C4-2B (cell line): ENCODE measurements around the gene SHISAL1.

Source experiments
- H3K27ac ChIP-seq: fragments of 450-650 bp; 2 replicates; pipeline ENCODE4 v1.5.1; 2017
- CTCF ChIP-seq: fragments of 450-650 bp; conservative IDR thresholded peaks from 2 replicates; pipeline ENCODE4 v1.5.1; 2017; ENCODE audit warnings: mild to moderate bottlenecking
- ZFX ChIP-seq: fragments of 450-650 bp; IDR thresholded peaks from 2 replicates; pipeline ENCODE4 v1.6.1; 2017

The SHISAL1 gene

GRCh38 chr22:44349594-44349993 lies 36.8 kb upstream of the SHISAL1 start:
- no peak for TF ChIP-seq ZFX
- TF ChIP-seq CTCF, result no peak
- no peak overlapping the region for H3K27ac ChIP-seq

GRCh38 chr22:44348971-44349560 lies 36.3 kb upstream of the SHISAL1 start:
- no peak overlapping the region for H3K27ac ChIP-seq
- no peak for TF ChIP-seq ZFX
- no peak for TF ChIP-seq CTCF

- no peak overlapping the region for H3K27ac ChIP-seq
- TF ChIP-seq ZFX (no peak), CTCF (no peak)
These were observed 34.8 kb upstream of the SHISAL1 start for GRCh38 chr22:44347549-44347948.

- TF ChIP-seq CTCF (no peak), ZFX (no peak)
- H3K27ac ChIP-seq, result no peak overlapping the region
These were observed 34.3 kb upstream of the SHISAL1 start for GRCh38 chr22:44347080-44347479.

DNA sequence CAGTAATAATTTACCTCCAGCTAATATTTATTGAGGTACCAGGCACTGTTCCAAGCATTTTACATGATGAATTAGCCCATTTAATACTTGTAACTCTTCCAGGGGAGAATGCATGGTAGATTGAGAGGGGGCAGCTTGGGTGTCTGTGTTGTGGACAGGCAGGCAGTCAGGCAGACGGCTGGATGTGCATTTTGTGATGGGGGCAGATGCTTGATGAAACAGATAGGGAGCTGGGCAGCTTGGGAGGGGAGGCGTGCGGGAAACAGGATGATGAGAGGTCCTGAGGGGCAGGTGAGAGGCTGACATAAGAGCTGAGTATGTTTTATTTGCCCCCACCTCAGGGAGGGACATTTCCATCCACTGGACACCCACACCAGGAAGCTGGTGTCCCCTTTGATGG lies 33.1 kb upstream of the SHISAL1 start:
- no peak for TF ChIP-seq ZFX
- TF ChIP-seq CTCF, result no peak
- H3K27ac ChIP-seq, result no peak overlapping the region

DNA sequence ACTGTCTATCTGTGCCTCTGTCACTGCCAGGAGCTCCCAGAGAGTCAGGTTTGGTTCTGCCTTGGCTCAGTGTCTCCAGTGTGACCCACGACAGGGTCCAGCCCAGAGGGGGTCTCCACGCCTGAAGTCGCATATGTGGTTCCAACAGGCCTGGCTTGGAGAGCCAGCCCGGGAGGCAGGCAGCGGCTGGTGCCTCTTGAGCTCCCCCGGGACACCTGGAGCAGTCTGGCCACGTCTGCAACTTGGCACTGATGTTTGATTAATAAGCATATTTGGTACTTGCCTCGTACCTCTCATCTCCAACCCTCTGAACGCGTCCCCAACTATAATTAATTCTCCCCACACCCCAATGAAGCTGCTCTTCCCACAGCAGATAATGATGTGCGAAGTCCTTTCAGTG lies 31.7 kb upstream of the SHISAL1 start:
- TF ChIP-seq CTCF, result no peak
- no peak for TF ChIP-seq ZFX
- H3K27ac ChIP-seq, result no peak overlapping the region

DNA sequence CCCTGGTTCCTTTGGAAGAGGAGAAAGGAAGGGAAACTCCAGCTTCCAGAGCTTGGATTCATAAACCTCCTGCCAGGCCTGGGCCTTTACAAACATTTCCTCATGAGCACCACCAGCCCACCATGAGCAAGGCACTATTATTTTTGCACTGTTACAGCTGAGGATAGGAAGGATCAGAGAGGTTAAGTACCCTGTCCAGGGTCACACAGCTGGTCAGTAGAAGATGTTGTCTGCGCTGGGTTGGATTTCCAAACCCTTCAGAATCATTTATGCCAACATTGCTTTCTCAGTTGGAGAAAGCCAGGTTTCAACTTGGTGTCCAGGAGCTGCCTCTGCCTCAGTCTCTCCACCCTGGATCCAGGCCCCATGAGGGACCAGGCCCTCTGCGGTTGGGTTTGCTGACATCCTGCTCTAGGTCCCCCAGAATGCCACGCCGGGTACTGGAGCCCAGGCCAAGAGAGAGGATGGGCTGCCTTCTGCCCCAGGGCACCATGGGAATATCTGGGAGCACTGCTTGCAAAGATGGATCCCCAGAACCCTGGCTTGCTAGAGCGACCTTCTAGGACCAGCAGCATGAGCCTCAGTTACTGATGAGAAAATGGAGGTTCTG lies 29.7 kb upstream of the SHISAL1 start:
- TF ChIP-seq ZFX (no peak), CTCF (no peak)
- no peak overlapping the region for H3K27ac ChIP-seq
